Lung (tissue), 12 donors: Measurements from ENCODE around the gene SLC35F3. TPM values are rescaled to one million over a fixed set of nuclear protein-coding genes. Genes with fewer than 3 reads are reported as not detected.
"Not testable (repeated sequence)": the region's sequence is repeated elsewhere in the genome, so short reads cannot be mapped to it uniquely, and the experiment has no call there.

Experiments
- ATAC-seq: fragments of 200-7000 bp; cut with Tn5 transposase; one replicate; pipeline ENCODE4 v1.9.1; 2020; ENCODE audit warnings: moderate number of reproducible peaks; ENCODE audit not compliant: insufficient read depth, low FRiP score
- DNase-seq, 3 donors: peaks; one replicate each; pipeline ENCODE4 v3.0.0-alpha.2; 2013 to 2017
- H3K27ac ChIP-seq, 2 donors: one replicate each; pipeline ENCODE4 v1.5.1; 2013; ENCODE audit warnings: mild to moderate bottlenecking in 2 of 2, moderate library complexity in 2 of 2, control low read depth in 1 of 2, inconsistent platforms in 1 of 2, low read depth in 1 of 2, low read length in 1 of 2
- H3K27me3 ChIP-seq, 3 donors: one replicate each; pipeline ENCODE4 v1.5.1; 2013; ENCODE audit warnings: low read length in 2 of 3; ENCODE audit not compliant: control insufficient read depth in 3 of 3, insufficient read depth in 3 of 3
- H3K36me3 ChIP-seq, 4 donors: one replicate each; pipeline ENCODE4 v1.5.1; 2013; ENCODE audit warnings: low read length in 4 of 4, mild to moderate bottlenecking in 1 of 4, moderate library complexity in 1 of 4; ENCODE audit not compliant: control insufficient read depth in 4 of 4, insufficient read depth in 4 of 4
- H3K4me1 ChIP-seq, 5 donors: one replicate each; pipeline ENCODE4 v1.5.1; 2013; ENCODE audit warnings: low read length in 5 of 5, mild to moderate bottlenecking in 2 of 5, moderate library complexity in 1 of 5; ENCODE audit not compliant: control insufficient read depth in 5 of 5, insufficient read depth in 5 of 5
- H3K4me3 ChIP-seq: one replicate; pipeline ENCODE4 v1.5.1; 2013; ENCODE audit warnings: mild to moderate bottlenecking, control low read depth, moderate library complexity
- H3K9ac ChIP-seq, 2 donors: one replicate each; pipeline ENCODE4 v1.5.1; 2013; ENCODE audit warnings: low read length in 2 of 2, control low read depth in 1 of 2; ENCODE audit not compliant: insufficient read depth in 1 of 2
- H3K9me3 ChIP-seq, 4 donors: one replicate each; pipeline ENCODE4 v1.5.1; 2013; ENCODE audit warnings: low read length in 3 of 4, mild to moderate bottlenecking in 1 of 4, moderate library complexity in 1 of 4; ENCODE audit not compliant: control insufficient read depth in 4 of 4, insufficient read depth in 3 of 4
- WGBS, 2 donors: extraction: QIAGEN DNeasy Blood & Tissue Kit; methylation state at CpG; one replicate each; pipeline ENCODE4 v1.1.7; 2013; 5-methylcytosine and 5-hydroxymethylcytosine counted together
- polyA plus RNA-seq, 2 donors: library from polyadenylated mRNA; stranded (reverse); fragments of 200-250 nt; gene quantifications; one replicate each; pipeline ENCODE4 v1.2.1, GENCODE V29; 2013
- total RNA-seq, 2 donors: library from RNA; depleted of rRNA in 1 of 2; stranded (reverse); fragments of >200 nt in 1 of 2; gene quantifications; one replicate each; pipeline ENCODE4 v1.2.1, GENCODE V29; 2014 to 2021
- TF ChIP-seq, protein P1 (sequence below): IDR thresholded peaks from 2 replicates; pipeline ENCODE4 v1.5.1; 2012; ENCODE audit warnings: mild to moderate bottlenecking; ENCODE audit errors: control extremely low read depth, extremely low read depth
- donor health status: control.
- donor health status: control.
- donor health status: Bipolar disorder and iron deficiency.
- donor health status: healthy.
- donor health status: DM: yes; HTN: yes; CAD: no.

The SLC35F3 gene
- total and polyA plus RNA-seq, 4 donors: 0.09 to 1.4 (median 0.48) TPM

GRCh38 chr1:234296496-234296895, 392.0 kb downstream of the SLC35F3 start:
- Histone ChIP-seq H3K9ac (no peak overlapping the region), H3K9me3 (peaks cover 0 to 7% (median 0%) of the 10 kb centered on the region in 4 donors), H3K27ac (no peak overlapping the region), H3K36me3 (no peaks in the 10 kb centered on the region), H3K4me1 (no peaks in the 10 kb centered on the region), H3K27me3 (peaks cover 0 to 2% (median 0%) of the 10 kb centered on the region in 3 donors), H3K4me3 (no peak overlapping the region)
- no peak for DNase-seq
- ATAC-seq: no peak
- TF ChIP-seq, protein P1, sequence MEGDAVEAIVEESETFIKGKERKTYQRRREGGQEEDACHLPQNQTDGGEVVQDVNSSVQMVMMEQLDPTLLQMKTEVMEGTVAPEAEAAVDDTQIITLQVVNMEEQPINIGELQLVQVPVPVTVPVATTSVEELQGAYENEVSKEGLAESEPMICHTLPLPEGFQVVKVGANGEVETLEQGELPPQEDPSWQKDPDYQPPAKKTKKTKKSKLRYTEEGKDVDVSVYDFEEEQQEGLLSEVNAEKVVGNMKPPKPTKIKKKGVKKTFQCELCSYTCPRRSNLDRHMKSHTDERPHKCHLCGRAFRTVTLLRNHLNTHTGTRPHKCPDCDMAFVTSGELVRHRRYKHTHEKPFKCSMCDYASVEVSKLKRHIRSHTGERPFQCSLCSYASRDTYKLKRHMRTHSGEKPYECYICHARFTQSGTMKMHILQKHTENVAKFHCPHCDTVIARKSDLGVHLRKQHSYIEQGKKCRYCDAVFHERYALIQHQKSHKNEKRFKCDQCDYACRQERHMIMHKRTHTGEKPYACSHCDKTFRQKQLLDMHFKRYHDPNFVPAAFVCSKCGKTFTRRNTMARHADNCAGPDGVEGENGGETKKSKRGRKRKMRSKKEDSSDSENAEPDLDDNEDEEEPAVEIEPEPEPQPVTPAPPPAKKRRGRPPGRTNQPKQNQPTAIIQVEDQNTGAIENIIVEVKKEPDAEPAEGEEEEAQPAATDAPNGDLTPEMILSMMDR: no peak
- 88 to 93% methylated on average over 4 of the region's 4 CpGs for WGBS, 2 donors

- no peak for DNase-seq
- 79 to 87% methylated on average over 1 of the region's 1 CpG for WGBS, 2 donors
- H3K4me1 ChIP-seq: no peaks in the 10 kb centered on the region
- ATAC-seq: no peak
- no peak overlapping the region for H3K27ac ChIP-seq
- peaks cover 0 to 2% (median 0%) of the 10 kb centered on the region in 3 donors for H3K27me3 ChIP-seq
- H3K4me3 ChIP-seq: no peak overlapping the region
- H3K9ac ChIP-seq: no peak overlapping the region
- peaks cover 0 to 7% (median 0%) of the 10 kb centered on the region in 4 donors for H3K9me3 ChIP-seq
- no peaks in the 10 kb centered on the region for H3K36me3 ChIP-seq
- TF ChIP-seq, protein P1: no peak
These were observed 393.2 kb downstream of the SLC35F3 start for GRCh38 chr1:234297668-234298067.

DNA sequence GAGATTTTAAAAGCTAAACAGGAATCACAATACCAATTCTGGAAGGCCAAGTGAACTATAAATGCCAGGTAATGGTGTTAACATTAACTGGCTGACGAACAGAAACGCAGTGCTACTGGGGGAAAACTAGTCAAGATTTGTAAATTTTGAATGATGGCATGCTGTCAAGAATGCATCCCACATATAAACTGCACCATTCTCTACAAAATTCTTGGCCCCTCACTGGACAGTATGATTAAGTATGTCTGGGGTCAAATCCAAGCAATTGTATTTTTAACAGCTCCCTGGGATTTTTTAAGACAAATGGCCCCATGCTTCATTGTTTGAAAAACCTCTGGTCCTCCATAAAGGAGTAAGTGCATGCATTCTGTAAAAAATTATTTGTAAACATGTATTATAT, 395.6 kb downstream of the SLC35F3 start:
- Histone ChIP-seq H3K36me3 (no peaks in the 10 kb centered on the region), H3K4me3 (no peak overlapping the region), H3K27me3 (peaks cover 0 to 2% (median 0%) of the 10 kb centered on the region in 3 donors), H3K9ac (no peak overlapping the region), H3K9me3 (peaks cover 0 to 7% (median 0%) of the 10 kb centered on the region in 4 donors), H3K27ac (no peak overlapping the region), H3K4me1 (no peaks in the 10 kb centered on the region)
- 83 to 90% methylated on average over 2 of the region's 2 CpGs for WGBS, 2 donors
- ATAC-seq (no peak), DNase-seq (no peak)
- TF ChIP-seq, protein P1: no peak

DNA sequence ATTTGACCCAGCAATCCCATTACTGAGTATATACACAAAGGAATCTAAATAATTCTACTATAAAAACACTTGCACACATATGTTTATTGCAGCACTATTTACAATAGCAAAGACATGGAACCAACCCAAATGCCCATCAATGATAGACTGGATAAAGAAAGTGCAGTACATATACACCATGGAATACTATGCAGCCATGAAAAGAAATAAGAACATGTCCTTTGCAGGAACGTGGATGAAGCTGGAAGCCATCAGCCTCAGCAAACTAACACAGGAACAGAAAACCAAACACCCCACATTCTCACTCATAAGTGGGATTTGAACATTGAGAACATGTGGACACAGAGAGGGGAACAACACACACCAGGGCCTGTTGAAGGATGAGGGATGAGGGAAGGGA, 397.2 kb downstream of the SLC35F3 start:
- H3K9me3 ChIP-seq, ATAC-seq, H3K36me3 ChIP-seq, H3K9ac ChIP-seq, DNase-seq, H3K27ac ChIP-seq, H3K4me3 ChIP-seq, H3K27me3 ChIP-seq, H3K4me1 ChIP-seq: not testable (repeated sequence)
- WGBS, 2 donors: 81 to 95% methylated on average over 1 of the region's 1 CpG
